Peyer's patch (tissue), 4 donors: ENCODE measurements around the gene NAP1L4.

Experiments used
- CTCF ChIP-seq, 6 experiments: fragments of 450-650 bp in 4 of 6; fragments of 200-600 bp in 2 of 6; sonication (generic) in 1 of 6; IDR thresholded peaks; one replicate each; pipeline ENCODE4 v1.5.1; 2017 to 2019; ENCODE audit warnings: antibody characterized with exemption in 6 of 6, mild to moderate bottlenecking in 3 of 6, moderate library complexity in 1 of 6
- POLR2A ChIP-seq, 2 donors: fragments of 450-650 bp; IDR thresholded peaks; one replicate each; pipeline ENCODE4 v1.5.1; 2017; ENCODE audit warnings: antibody characterized with exemption in 2 of 2, mild to moderate bottlenecking in 2 of 2, moderate library complexity in 2 of 2

- TF ChIP-seq CTCF (IDR thresholded peaks at IDR 0.05), result no peak
- TF ChIP-seq POLR2A (IDR thresholded peaks at IDR 0.05), result no peak
Measured at GRCh38 chr11:3015796-3016195, 23.7 kb upstream of the NAP1L4 start.
